ENCODE results near the gene NXPH2.

- TF ChIP-seq POLR2A (IDR thresholded peaks at IDR 0.05; ENCODE audit: low read depth, low read length) = no peak
- no peak for TF ChIP-seq POLR2AphosphoS5 (IDR thresholded peaks at IDR 0.05; ENCODE audit: low read depth, low read length)
- no peak for TF ChIP-seq TAF1 (IDR thresholded peaks at IDR 0.05; ENCODE audit: borderline replicate concordance, low read depth, low read length)
These were observed 147.1 kb downstream of the NXPH2 start for GRCh38 chr2:138633049-138633448.
